Endothelial cell of umbilical vein (primary cell): ENCODE data around the gene SPDYA.

Source experiments
- CTCF ChIP-seq, 2 donors: IDR thresholded peaks; 1 replicate in 1 of 2; 2 replicates in 1 of 2; pipeline ENCODE4 v1.5.1; 2011; ENCODE audit warnings: low read length in 2 of 2, mild to moderate bottlenecking in 2 of 2, moderate library complexity in 2 of 2, control low read depth in 1 of 2, inconsistent platforms in 1 of 2, low read depth in 1 of 2; ENCODE audit not compliant: insufficient read depth in 1 of 2; ENCODE audit errors: extremely low read depth in 1 of 2
- POLR2A ChIP-seq: IDR thresholded peaks from 2 replicates; pipeline ENCODE4 v1.6.1; 2012; ENCODE audit warnings: low read depth, mild to moderate bottlenecking, control low read depth, low read length
- POLR2AphosphoS5 ChIP-seq: IDR thresholded peaks from 2 replicates; pipeline ENCODE4 v1.6.1; 2012; ENCODE audit warnings: low read depth, mild to moderate bottlenecking, control low read depth, low read length, moderate library complexity; ENCODE audit not compliant: insufficient read depth

- TF ChIP-seq CTCF (IDR thresholded peaks at IDR 0.05; ENCODE audit: extremely low read depth in 1 of 2, insufficient read depth in 1 of 2, low read depth in 1 of 2, low read length in 2 of 2) (no peak), POLR2A (no peak), POLR2AphosphoS5 (peak; percentile 74)
These were observed at the start of gene SPDYA for GRCh38 chr2:28810384-28811285.
